Gastroesophageal sphincter (tissue), 3 donors: ENCODE measurements around the gene RPL13.

Experiments
- CTCF ChIP-seq, 4 experiments: fragments of 200-600 bp in 2 of 4; fragments of 450-650 bp in 2 of 4; sonication (generic) in 1 of 4; IDR thresholded peaks; one replicate each; pipeline ENCODE4 v1.5.1; 2017 to 2019; ENCODE audit warnings: antibody characterized with exemption in 4 of 4, mild to moderate bottlenecking in 2 of 4, moderate library complexity in 2 of 4
- EP300 ChIP-seq: sonication (generic); formaldehyde crosslinking; IDR thresholded peaks from one replicate; pipeline ENCODE4 v1.6.1; 2017; ENCODE audit warnings: antibody characterized with exemption, mild to moderate bottlenecking
- POLR2A ChIP-seq, 2 donors: fragments of 450-650 bp; IDR thresholded peaks; one replicate each; pipeline ENCODE4 v1.6.1; 2017; ENCODE audit warnings: antibody characterized with exemption in 2 of 2, mild to moderate bottlenecking in 2 of 2, moderate library complexity in 1 of 2
- POLR2AphosphoS5 ChIP-seq: sonication (generic); formaldehyde crosslinking; IDR thresholded peaks from one replicate; pipeline ENCODE4 v1.6.1; 2017; ENCODE audit warnings: antibody characterized with exemption

GRCh38 chr16:89605186-89605970 lies 44.9 kb downstream of the RPL13 start:
- TF ChIP-seq POLR2AphosphoS5 (no peak), CTCF (IDR thresholded peaks at IDR 0.05) (no peak), EP300 (no peak), POLR2A (IDR thresholded peaks at IDR 0.05) (no peak)
